ENCODE results near the gene LCN12. TPM values are rescaled to one million over a fixed set of nuclear protein-coding genes. Genes with fewer than 3 reads are reported as not detected.

The LCN12 gene
- total RNA-seq, 1 donor from 2014 or later: not detected

DNA sequence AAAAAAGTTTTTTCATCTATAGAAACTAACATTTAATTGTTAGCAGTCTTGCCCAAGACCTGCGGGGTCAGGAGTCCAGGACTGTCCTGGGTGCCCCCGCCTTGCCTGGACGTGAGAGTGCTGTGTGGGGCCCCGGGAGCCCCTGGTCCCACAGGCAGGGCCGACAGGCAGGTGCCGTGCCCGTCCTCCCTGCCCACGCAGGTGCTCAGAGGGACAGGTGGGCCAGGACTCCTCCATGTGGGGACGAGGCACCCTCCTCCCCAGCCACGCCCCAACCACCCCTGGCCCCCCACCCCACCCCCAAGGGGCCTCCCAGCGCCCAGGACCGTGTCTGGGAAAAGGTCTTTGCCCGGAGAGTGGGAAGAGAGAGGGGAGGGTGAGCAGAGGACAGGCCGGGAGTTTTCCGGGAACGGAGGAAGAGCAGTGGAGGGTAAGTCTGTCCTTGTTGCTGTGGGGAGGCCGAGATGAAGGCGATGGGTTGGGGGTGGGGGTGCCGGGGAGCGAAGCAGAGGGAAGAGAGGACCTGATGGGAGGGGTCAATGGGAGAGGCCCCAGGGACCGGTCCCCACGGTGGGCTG, 2.7 kb upstream of the LCN12 start:
- Mint-ChIP-seq H3K27me3 (ENCODE audit: low read depth, unreplicated experiment) (no peaks in the 10 kb centered on the region), H3K36me3 (ENCODE audit: low read depth, unreplicated experiment) (no peaks in the 10 kb centered on the region), H3K4me3 (ENCODE audit: unreplicated experiment) (peak overlapping the region; percentile 76), H3K27ac (ENCODE audit: unreplicated experiment) (no peak overlapping the region), H3K9me3 (ENCODE audit: unreplicated experiment) (no peaks in the 10 kb centered on the region), H3K4me1 (ENCODE audit: low read depth, unreplicated experiment) (no peaks in the 10 kb centered on the region)
- H3K9me3 ChIP-seq (ENCODE audit: insufficient read depth, low read depth, low read length): no peaks in the 10 kb centered on the region
- H3K4me3 ChIP-seq (ENCODE audit: insufficient read depth, low read depth, low read length): peak overlapping the region; percentile 64
- no peak for DNase-seq (ENCODE audit: low read depth)
- H3K9ac ChIP-seq (ENCODE audit: low read length): peak overlapping the region; percentile 72
- H3K79me2 ChIP-seq (ENCODE audit: insufficient read depth, low read length): no peaks in the 10 kb centered on the region
- peaks cover 4% of the 10 kb centered on the region for H4K20me1 ChIP-seq (ENCODE audit: insufficient read depth, low read length)
- no peak for TF ChIP-seq EZH2 (IDR thresholded peaks at IDR 0.05; ENCODE audit: insufficient read depth, low read length)
- TF ChIP-seq, protein P1, sequence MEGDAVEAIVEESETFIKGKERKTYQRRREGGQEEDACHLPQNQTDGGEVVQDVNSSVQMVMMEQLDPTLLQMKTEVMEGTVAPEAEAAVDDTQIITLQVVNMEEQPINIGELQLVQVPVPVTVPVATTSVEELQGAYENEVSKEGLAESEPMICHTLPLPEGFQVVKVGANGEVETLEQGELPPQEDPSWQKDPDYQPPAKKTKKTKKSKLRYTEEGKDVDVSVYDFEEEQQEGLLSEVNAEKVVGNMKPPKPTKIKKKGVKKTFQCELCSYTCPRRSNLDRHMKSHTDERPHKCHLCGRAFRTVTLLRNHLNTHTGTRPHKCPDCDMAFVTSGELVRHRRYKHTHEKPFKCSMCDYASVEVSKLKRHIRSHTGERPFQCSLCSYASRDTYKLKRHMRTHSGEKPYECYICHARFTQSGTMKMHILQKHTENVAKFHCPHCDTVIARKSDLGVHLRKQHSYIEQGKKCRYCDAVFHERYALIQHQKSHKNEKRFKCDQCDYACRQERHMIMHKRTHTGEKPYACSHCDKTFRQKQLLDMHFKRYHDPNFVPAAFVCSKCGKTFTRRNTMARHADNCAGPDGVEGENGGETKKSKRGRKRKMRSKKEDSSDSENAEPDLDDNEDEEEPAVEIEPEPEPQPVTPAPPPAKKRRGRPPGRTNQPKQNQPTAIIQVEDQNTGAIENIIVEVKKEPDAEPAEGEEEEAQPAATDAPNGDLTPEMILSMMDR (IDR thresholded peaks at IDR 0.05; ENCODE audit: insufficient read depth, low read depth, low read length): no peak
- no peaks in the 10 kb centered on the region for H3K36me3 ChIP-seq (ENCODE audit: insufficient read depth, low read length)
- peaks cover 7% of the 10 kb centered on the region for H3K4me1 ChIP-seq (ENCODE audit: insufficient read depth, low read length)
- no peak for FAIRE-seq
- no peak overlapping the region for H3K27ac ChIP-seq (ENCODE audit: low read depth, low read length)
- H3K4me2 ChIP-seq (ENCODE audit: low read length): peak overlapping the region; percentile 93
- H3K27me3 ChIP-seq (ENCODE audit: insufficient read depth, low read length): no peaks in the 10 kb centered on the region
- peak overlapping the region; percentile 98 for H2AFZ ChIP-seq (ENCODE audit: low read depth, low read length)

DNA sequence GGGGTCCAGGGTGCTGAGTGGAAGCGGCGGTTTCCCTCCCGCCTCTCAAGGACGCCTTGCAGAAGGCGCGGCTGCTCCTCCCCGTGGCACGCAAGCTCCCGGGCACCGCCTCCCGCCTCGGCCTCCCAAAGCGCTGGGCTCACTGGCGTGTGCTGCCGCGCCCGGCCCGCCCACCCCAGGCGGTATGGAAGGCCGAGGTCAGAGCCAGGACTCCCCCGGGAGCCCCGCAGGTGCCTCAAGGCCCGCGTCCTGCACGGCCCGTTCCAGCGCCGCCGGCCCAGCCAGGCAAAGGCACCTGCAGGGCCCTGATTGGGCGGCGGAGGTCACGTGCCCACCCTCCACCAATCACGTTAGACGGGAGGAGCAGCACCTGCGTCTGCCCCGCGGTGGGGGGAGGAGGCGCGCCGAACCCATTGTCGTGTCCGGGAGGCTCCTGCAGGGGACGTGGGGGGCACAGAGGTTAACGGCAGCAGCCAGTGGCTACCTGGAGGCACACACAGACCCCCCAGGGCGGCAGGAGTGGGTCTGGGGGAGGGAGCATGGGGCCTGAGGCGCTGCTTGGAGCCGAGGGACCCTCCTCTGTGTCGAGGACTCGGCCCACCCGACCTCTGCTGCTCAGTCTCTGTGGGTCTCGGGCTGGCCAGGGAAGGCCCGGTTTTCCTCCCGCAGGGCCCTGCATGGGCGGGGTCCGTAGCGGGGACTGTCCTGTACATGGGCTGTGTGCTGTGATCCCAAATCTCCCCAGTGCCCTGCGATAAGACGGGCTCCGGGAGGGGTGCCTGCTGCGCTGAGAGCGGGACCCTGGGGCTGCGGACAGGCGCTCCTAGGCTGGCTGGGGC, 2.0 kb upstream of the LCN12 start:
- H3K9ac ChIP-seq (ENCODE audit: low read length): peak overlapping the region; percentile 72
- TF ChIP-seq, protein P1 (IDR thresholded peaks at IDR 0.05; ENCODE audit: insufficient read depth, low read depth, low read length): no peak
- H3K9me3 Mint-ChIP-seq (ENCODE audit: unreplicated experiment): no peaks in the 10 kb centered on the region
- peaks cover 2% of the 10 kb centered on the region for H3K27me3 Mint-ChIP-seq (ENCODE audit: low read depth, unreplicated experiment)
- no peaks in the 10 kb centered on the region for H3K36me3 ChIP-seq (ENCODE audit: insufficient read depth, low read length)
- H3K27ac Mint-ChIP-seq (ENCODE audit: unreplicated experiment): no peak overlapping the region
- no peak overlapping the region for H3K27ac ChIP-seq (ENCODE audit: low read depth, low read length)
- FAIRE-seq (no peak), DNase-seq (ENCODE audit: low read depth) (peak; percentile 49)
- H3K4me2 ChIP-seq (ENCODE audit: low read length): peak overlapping the region; percentile 93
- H4K20me1 ChIP-seq (ENCODE audit: insufficient read depth, low read length): peaks cover 2% of the 10 kb centered on the region
- H3K27me3 ChIP-seq (ENCODE audit: insufficient read depth, low read length): no peaks in the 10 kb centered on the region
- H2AFZ ChIP-seq (ENCODE audit: low read depth, low read length): peak overlapping the region; percentile 98
- H3K79me2 ChIP-seq (ENCODE audit: insufficient read depth, low read length): no peaks in the 10 kb centered on the region
- H3K4me1 Mint-ChIP-seq (ENCODE audit: low read depth, unreplicated experiment): no peaks in the 10 kb centered on the region
- no peaks in the 10 kb centered on the region for H3K36me3 Mint-ChIP-seq (ENCODE audit: low read depth, unreplicated experiment)
- peak overlapping the region; percentile 64 for H3K4me3 ChIP-seq (ENCODE audit: insufficient read depth, low read depth, low read length)
- H3K4me1 ChIP-seq (ENCODE audit: insufficient read depth, low read length): peaks cover 7% of the 10 kb centered on the region
- H3K9me3 ChIP-seq (ENCODE audit: insufficient read depth, low read depth, low read length): no peaks in the 10 kb centered on the region
- peak overlapping the region; percentile 76 for H3K4me3 Mint-ChIP-seq (ENCODE audit: unreplicated experiment)

All from astrocyte (in vitro differentiated cells and primary cell).